Muscle of leg (tissue), 11 donors: ENCODE data around the gene CAD. TPM values are rescaled to one million over a fixed set of nuclear protein-coding genes. Genes with fewer than 3 reads are reported as not detected.
A peak's percentile ranks its signal among the peaks of the same experiment; 100 is the strongest.

Experiments
- DNase-seq: peaks from one replicate; pipeline ENCODE4 v3.0.0; 2013
- H3K27ac ChIP-seq: one replicate; pipeline ENCODE4 v1.5.1; 2013; ENCODE audit warnings: mild to moderate bottlenecking, low read length, control low read depth
- H3K27me3 ChIP-seq: one replicate; pipeline ENCODE4 v1.6.1; 2013; ENCODE audit warnings: low read length; ENCODE audit not compliant: control insufficient read depth, insufficient read depth
- H3K36me3 ChIP-seq: one replicate; pipeline ENCODE4 v1.6.1; 2013; ENCODE audit warnings: low read length; ENCODE audit not compliant: control insufficient read depth, insufficient read depth
- H3K4me1 ChIP-seq: one replicate; pipeline ENCODE4 v1.6.1; 2013; ENCODE audit warnings: low read length; ENCODE audit not compliant: control insufficient read depth, insufficient read depth
- H3K4me3 ChIP-seq: one replicate; pipeline ENCODE4 v1.5.1; 2013; ENCODE audit warnings: low read length, control low read depth
- H3K9me3 ChIP-seq: replicated peaks from 2 replicates; pipeline ENCODE4 v1.6.1; 2013; ENCODE audit warnings: low read depth, low read length; ENCODE audit not compliant: control insufficient read depth
- WGBS: methylation state at CpG from one replicate; pipeline ENCODE4 v1.1.5; 2013; ENCODE audit warnings: missing lambda C conversion rate; ENCODE audit not compliant: insufficient coverage; 5-methylcytosine and 5-hydroxymethylcytosine counted together
- polyA plus RNA-seq, 8 donors: library from polyadenylated mRNA; unstranded; fragments of 120-200 nt; gene quantifications; one replicate each; pipeline versions ENCODE4 v1.2.1 to v1.2.3, GENCODE V29; 2013; ENCODE audit warnings: inconsistent platforms in 1 of 8, low replicate concordance in 1 of 8; ENCODE audit not compliant: insufficient read length in 8 of 8, insufficient read depth in 1 of 8
- total RNA-seq: library from RNA; stranded (reverse); fragments of 120-200 nt; gene quantifications from one replicate; pipeline ENCODE4 v1.2.4, GENCODE V29; 2013

CAD gene
- total and polyA plus RNA-seq, 9 donors, result 16.9 to 40.7 (median 32.5) TPM

- Histone ChIP-seq H3K9me3 (no peaks in the 10 kb centered on the region), H3K27ac (no peak overlapping the region), H3K27me3 (no peaks in the 10 kb centered on the region), H3K36me3 (peaks cover 91% of the 10 kb centered on the region), H3K4me3 (no peak overlapping the region), H3K4me1 (peaks cover 10% of the 10 kb centered on the region)
- WGBS, result 80% methylated on average over 1 of the region's 9 CpGs
- no peak for DNase-seq
These were observed 23.2 kb downstream of the CAD start for GRCh38 chr2:27240406-27240805.

DNA sequence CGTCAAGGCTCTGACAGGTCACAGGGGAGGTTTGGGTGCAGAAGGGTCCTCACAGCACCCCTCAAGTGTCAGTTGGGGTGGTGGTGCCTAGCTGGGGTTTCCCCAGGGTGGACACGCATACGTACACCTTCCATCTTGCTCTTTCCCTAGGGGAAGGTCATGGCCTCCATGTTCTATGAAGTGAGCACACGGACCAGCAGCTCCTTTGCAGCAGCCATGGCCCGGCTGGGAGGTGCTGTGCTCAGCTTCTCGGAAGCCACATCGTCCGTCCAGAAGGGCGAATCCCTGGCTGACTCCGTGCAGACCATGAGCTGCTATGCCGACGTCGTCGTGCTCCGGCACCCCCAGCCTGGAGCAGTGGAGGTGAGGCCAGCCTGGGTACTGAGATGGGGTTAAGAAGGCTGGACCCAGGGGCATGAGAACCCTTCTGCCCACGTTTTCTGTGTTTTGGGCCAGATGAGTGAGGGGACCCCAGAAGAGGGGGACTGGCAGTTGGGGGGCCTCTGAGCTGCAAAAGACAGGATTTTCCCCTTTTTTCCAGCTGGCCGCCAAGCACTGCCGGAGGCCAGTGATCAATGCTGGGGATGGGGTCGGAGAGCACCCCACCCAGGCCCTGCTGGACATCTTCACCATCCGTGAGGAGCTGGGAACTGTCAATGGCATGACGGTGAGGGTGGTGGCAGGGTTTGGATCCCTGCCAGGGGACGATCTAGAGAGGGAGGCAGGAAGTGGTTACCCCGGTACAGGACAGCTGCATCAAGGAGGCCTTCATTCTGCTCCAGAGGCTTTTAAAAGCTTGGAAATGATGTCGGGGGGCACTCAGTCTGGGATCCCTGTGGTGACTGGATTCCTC lies 24.8 kb downstream of the CAD start:
- 88% methylated on average over 17 of the region's 24 CpGs for WGBS
- DNase-seq, result no peak

GRCh38 chr2:27242614-27242951 lies 25.4 kb downstream of the CAD start:
- Histone ChIP-seq H3K4me1 (peaks cover 10% of the 10 kb centered on the region), H3K9me3 (no peaks in the 10 kb centered on the region), H3K27ac (no peak overlapping the region), H3K36me3 (peaks cover 74% of the 10 kb centered on the region), H3K27me3 (no peaks in the 10 kb centered on the region), H3K4me3 (no peak overlapping the region)
- no peak for DNase-seq
- 94% methylated on average over 14 of the region's 16 CpGs for WGBS

More for the DNA sequence above, 24.8 kb downstream of the CAD start:
- no peaks in the 10 kb centered on the region for H3K9me3 ChIP-seq
- no peak overlapping the region for H3K4me3 ChIP-seq
- no peaks in the 10 kb centered on the region for H3K27me3 ChIP-seq
- peaks cover 80% of the 10 kb centered on the region for H3K36me3 ChIP-seq
- H3K27ac ChIP-seq, result no peak overlapping the region
- peaks cover 10% of the 10 kb centered on the region for H3K4me1 ChIP-seq

DNA sequence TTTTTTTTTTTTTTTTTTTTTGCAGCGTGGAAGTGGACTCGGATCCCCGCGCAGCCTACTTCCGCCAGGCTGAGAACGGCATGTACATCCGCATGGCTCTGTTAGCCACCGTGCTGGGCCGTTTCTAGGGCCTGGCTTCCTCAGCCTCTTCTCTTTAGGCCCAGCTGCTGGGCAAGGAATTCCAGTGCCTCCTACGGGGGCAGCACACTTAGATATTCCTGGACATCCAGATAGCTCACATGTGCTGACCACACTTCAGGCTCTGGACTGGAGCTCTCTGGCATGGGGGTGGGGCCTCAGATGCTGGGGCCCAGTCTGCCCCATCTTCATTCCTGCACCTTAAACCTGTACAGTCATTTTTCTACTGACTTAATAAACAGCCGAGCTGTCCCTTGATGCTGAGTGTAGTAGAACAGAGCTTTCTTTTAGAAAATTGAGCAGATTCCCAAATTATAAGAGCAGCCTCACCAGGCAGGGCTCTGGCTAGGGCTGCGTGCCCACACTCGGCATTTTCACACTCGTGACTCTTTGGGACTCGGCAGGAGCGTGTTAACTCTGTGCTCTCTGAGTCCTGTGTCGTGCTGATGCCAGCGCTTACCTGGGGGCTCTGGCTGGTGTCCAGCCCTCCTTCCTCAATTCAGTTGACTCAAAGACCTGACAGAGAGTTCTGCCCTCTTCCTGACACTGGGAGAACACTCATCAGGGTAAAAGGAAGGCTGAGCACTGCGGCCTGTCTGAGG lies 26.4 kb downstream of the CAD start:
- Histone ChIP-seq H3K4me1 (peaks cover 10% of the 10 kb centered on the region), H3K4me3 (no peak overlapping the region), H3K36me3 (peaks cover 64% of the 10 kb centered on the region), H3K27ac (no peak overlapping the region), H3K9me3 (no peaks in the 10 kb centered on the region), H3K27me3 (no peaks in the 10 kb centered on the region)
- DNase-seq, result no peak
- WGBS, result 79% methylated on average over 17 of the region's 19 CpGs

GRCh38 chr2:27245116-27245515 lies 27.9 kb downstream of the CAD start:
- Histone ChIP-seq H3K27ac (no peak overlapping the region), H3K9me3 (no peaks in the 10 kb centered on the region), H3K4me3 (no peak overlapping the region), H3K4me1 (peaks cover 13% of the 10 kb centered on the region), H3K36me3 (peaks cover 48% of the 10 kb centered on the region), H3K27me3 (peaks cover 11% of the 10 kb centered on the region)
- WGBS, result 73% methylated on average over 4 of the region's 10 CpGs
- DNase-seq, result no peak

GRCh38 chr2:27245626-27246025 lies 28.5 kb downstream of the CAD start:
- H3K9me3 ChIP-seq, result no peaks in the 10 kb centered on the region
- no CpG with 5 or more reads among the region's 4 CpGs for WGBS
- H3K27ac ChIP-seq, result no peak overlapping the region
- no peak overlapping the region for H3K4me3 ChIP-seq
- peaks cover 16% of the 10 kb centered on the region for H3K27me3 ChIP-seq
- peaks cover 43% of the 10 kb centered on the region for H3K36me3 ChIP-seq
- peaks cover 15% of the 10 kb centered on the region for H3K4me1 ChIP-seq
- peak; percentile 84 for DNase-seq

DNA sequence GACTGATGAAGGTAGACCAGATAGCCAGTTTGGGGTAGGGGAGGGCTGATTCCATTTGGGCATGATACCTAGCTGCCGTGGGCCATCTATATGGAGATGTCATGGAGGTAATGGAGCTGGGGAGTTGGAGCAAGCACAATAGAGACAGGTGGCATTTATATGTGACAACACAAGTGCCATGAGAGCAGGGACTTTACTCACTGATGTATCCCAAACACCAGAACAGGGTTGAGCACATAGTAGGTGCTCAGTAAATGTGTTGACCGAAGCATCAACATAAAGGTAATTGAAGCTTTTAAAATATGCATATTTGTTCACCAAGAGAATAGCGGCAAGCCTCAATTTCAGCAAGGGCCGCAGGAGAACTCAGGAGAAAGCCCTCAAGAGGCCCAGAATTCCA lies 30.7 kb downstream of the CAD start:
- Histone ChIP-seq H3K27me3 (peaks cover 29% of the 10 kb centered on the region), H3K4me3 (no peak overlapping the region), H3K4me1 (peaks cover 9% of the 10 kb centered on the region), H3K27ac (no peak overlapping the region), H3K9me3 (no peaks in the 10 kb centered on the region), H3K36me3 (peaks cover 21% of the 10 kb centered on the region)
- 84% methylated on average over 3 of the region's 4 CpGs for whole genome bisulfite sequencing
- no peak for DNase-seq

DNA sequence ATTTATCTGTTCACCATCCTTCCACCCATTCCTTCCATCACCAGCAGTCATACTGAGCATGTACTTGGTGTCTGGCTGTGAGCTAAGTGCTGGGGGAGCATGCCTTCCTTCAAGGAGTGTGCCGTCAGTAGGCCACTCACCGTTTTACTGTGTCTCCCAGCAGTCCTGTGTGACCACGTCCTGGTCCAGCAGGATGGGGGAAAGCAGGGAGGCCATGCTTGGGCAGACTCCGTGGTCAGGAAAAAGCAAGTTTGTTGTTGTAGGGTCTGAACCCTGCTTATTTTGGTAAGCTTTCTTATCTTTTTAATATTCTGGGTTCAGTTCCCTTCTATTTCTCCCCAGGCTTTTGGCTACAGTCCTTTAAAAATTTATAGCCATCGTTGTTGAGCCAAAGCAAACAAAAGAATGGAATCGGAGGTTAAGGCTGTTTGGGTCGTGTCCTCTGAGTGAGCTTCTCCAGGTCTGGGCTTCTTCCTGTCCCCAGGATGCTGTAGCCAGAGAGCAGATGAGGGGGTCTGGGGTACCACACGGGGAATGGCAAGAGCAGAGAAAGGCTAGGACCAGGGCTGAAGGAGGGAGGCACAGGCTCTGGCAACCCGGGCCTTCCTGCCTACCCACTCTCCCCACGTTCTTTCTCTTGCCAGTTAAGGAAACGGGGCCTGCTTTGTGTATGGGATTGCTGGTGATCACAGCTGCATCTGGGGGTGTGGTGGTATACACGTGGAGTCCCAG lies 32.2 kb downstream of the CAD start:
- H3K36me3 ChIP-seq, result peaks cover 6% of the 10 kb centered on the region
- 28% methylated on average over 4 of the region's 12 CpGs for WGBS
- peaks cover 5% of the 10 kb centered on the region for H3K4me1 ChIP-seq
- H3K27me3 ChIP-seq, result peaks cover 34% of the 10 kb centered on the region
- no peak overlapping the region for H3K27ac ChIP-seq
- H3K4me3 ChIP-seq, result no peak overlapping the region
- DNase-seq, result no peak
- no peaks in the 10 kb centered on the region for H3K9me3 ChIP-seq

- Histone ChIP-seq H3K4me3 (no peak overlapping the region), H3K36me3 (peaks cover 2% of the 10 kb centered on the region), H3K27me3 (peaks cover 39% of the 10 kb centered on the region), H3K27ac (no peak overlapping the region), H3K9me3 (no peaks in the 10 kb centered on the region), H3K4me1 (peaks cover 5% of the 10 kb centered on the region)
- DNase-seq, result no peak
- WGBS, result 11% methylated on average over 20 of the region's 22 CpGs
These were observed 32.9 kb downstream of the CAD start for GRCh38 chr2:27249891-27250651.
